Skin of body (tissue), 2 donors: Measurements from ENCODE around the gene WDR87. TPM values are rescaled to one million over a fixed set of nuclear protein-coding genes. Genes with fewer than 3 reads are reported as not detected.
"Not testable (repeated sequence)": the region's sequence is repeated elsewhere in the genome, so short reads cannot be mapped to it uniquely, and the experiment has no call there.

Source experiments
- DNase-seq: peaks from one replicate; lab custom pipeline; 2025; lab: John Stamatoyannopoulos, UW
- total RNA-seq: library from RNA; depleted of rRNA; stranded (reverse); fragments of >200 nt; gene quantifications from one replicate; pipeline ENCODE4 v1.2.3, GENCODE V29; 2014

WDR87 gene
- total RNA-seq, 1 donor from 2014 or later = not detected

DNA sequence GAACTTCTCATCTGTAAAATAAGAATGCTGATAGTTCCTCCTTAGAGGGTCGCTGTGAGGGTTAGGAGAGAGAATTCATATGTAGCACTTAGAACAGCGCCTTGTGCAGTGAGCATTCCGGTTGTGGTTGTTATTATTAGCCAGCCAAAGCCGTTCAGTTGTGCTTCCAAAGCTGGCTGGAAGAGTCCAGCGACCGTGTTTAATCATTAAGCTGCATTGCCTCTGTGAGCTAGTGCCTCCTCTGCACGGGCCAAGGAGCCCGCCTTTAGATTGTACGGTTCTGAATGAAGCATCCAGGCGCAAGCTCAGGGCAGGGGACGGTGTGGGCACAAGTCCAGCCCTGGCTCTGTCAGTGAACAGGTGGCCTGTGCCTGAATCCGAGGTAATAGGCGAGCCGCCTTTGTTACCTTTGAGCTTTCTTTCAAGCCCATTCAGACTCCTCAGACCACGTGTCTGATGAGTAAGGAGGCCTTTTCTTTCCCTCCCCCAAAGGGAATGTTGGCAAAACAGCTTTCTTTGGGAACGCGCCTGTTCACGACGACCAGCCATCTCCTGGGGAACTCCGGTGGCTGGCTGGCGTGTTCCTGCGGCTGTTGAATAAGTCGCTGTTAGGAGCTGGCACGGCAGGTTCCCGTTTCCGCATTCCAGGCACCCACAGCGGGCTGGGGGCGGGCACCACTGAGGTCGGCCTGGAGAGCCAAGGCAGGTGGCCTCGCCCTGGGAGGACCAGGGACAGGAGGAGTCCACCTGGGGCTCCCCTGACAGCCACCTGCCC is 25.7 kb upstream of the WDR87 start:
- peak; percentile 5 for DNase-seq

GRCh38 chr19:37930416-37930815 is 24.0 kb upstream of the WDR87 start:
- no peak for DNase-seq

GRCh38 chr19:37929355-37929923 is 23.0 kb upstream of the WDR87 start:
- no peak for DNase-seq

- no peak for DNase-seq
Observed at GRCh38 chr19:37928527-37929286, 22.3 kb upstream of the WDR87 start.

- DNase-seq = no peak
Observed at GRCh38 chr19:37926711-37927110, 20.3 kb upstream of the WDR87 start.

GRCh38 chr19:37926255-37926654 is 19.9 kb upstream of the WDR87 start:
- DNase-seq = no peak

DNA sequence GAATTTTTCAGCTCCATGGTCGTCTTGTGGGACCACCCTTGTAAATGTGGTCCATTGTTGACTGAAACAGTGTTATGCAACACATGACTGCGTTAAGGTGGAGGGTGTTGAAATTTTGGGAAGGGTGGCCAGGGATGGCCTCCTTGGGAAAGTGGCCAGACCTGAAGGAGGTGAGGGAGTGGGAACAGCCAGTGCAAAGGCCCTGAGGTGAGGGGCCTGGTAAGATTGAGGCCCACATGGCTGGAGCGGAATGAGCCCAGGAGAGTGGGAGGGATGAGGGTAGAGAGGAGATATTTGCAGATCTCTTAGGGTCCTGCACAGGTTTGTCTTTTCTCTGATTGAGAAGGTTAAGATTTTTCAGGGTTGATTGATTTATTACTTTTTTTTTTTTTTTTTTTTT is 18.8 kb upstream of the WDR87 start:
- DNase-seq = no peak

DNA sequence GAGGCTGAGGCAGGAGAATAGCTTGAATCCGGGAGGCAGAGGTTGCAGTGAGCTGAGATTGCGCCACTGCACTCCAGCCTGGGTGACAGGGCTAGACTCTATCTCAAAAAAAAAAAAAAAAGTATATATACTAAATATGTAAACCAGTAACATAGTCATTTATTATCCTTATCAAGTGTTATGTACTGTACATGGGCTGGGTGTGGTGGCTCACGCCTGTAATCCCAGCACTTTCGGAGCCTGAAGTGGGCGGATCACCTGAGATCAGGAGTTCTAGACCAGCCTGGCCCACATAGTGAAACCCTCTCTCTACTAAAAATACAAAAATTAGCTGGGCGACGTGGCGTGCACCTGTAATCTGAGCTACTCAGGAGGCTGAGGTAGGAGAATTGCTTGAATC is 18.2 kb upstream of the WDR87 start:
- not testable (repeated sequence) for DNase-seq

DNA sequence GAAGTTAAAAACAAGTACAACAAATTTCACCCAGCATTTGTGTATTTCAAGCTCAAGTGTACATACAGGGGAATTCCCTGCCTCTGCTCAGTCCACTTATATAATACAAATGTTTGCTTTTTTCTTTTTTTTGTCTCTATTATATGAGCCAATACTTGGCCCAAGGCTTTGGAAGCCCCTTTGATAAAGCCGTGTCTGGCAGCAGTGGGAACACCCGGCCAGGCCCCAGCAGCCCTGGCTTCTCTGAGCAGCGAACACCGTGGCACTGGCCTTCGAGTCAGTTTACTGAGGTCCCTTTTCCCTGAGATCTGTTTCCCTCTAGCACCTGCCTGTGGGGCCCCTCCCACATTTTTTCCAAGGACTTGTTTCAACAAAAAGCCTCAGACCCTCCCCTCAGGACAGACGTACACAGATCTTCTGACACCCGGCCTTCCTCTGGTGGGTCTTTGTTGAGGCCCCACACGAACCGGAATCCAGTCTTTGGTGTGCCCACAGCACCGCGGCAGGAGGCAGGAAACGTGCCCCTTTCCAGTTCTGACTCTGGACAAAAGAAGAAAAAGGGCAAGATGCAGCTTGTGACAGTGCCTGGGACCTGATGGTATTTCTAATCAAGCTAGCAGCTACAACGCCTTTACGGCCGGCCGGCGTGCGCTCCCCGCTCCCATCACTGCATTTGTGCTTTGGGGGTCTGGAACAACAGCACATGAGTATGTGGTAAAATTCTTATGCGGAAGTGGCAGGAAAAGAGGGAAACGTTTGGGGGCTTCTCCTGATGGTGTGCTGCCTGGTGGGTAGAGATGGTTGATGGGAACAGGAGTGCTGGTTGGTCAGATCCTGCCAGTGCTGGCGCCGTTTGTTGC is 14.4 kb upstream of the WDR87 start:
- no peak for DNase-seq

DNA sequence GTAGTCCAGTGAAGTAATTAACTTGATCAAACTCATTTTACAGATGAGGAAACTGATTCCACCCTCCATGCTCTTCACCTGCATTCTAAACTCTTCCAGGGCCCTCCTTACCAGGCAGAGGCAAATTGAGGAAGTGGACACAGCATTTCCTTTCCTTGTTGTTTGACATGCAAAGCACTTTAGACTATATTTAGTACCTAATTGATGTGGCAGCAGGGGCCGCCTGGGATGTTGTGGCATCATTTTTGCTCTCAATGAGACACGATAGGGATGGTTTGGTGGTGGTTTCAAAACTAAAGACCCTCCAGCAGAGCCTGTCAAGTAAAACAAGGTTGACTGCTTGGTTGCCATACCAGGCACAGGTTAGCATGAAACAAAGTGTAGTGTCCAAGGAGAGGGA is 8.5 kb upstream of the WDR87 start:
- DNase-seq = no peak

- no peak for DNase-seq
Observed at GRCh38 chr19:37909661-37910199, 3.3 kb upstream of the WDR87 start.

DNA sequence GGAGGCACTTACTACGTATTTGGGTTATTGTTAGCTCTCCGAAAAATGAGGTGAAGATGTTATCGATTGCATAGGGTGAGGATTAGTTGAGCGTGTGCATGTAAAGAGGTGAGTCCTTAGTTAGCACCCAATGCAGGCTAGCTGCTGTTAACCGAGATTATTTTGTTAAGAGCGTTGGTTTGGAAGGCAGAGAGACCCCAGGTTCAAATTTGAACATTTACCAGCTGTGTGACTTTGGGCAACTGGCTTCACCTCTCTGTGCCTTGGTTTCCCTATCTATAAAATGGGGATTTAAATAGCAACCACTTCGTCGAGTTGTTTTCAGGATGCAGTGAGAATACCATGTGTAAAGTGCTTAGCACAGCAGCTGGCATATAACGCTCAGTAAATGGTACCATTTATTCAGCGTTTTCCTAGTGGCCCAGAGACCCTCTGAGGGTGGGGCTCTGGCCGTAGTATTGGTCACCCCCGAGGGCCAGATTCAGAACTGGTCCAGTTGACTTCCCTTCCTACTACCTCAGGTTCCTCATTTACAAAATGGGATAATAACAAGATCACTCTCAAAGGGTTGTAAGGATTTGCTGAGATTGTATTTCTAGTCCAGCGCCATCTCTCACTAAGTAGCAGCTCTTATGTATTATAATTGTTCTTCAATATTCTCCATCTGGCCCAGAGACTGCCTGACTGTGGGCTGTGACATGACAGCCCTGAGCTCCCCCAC is 1.5 kb upstream of the WDR87 start:
- DNase-seq = no peak

DNA sequence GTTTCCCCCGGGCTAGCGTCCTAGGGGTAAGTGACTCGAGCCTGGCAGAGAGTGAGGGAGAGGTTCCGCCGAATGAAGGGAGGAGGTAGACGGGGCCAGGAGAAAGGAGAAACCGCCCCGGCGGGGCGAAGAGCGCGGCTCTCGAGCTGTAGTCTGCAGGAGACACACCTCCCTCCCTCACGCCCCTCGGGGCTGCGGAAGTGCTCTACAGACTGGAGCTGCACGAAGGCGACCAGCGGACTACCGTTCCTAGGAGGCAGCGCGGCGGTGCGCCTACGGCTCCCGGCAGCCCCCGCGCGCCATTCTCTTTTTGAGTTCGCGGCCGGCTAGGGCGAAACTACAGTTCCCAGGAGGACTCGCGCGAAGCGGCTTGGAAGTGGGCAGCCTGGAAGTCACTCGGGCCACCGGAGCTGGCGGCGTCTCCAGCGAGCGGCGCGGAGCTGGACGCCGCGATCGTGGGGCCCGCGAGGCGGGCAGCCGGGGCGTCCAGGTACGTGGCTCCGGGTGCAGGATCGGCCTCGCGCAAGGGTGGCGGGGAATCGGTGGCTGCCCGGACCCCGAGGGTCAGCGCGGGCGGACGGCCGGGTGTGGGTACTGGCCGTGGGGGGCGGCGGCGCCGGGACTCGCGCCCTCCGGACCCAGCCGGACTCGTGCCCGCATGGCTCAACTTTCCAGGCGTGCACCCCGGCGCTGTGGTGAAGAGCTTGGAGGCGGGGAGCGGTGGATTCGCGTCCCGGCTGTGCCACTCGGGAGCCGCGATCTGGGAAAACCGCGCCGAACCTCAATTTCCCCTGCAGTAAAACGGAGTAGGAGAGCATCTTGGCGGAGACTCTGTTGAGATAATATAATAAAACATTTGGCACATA is 708 bp upstream of the WDR87 start, which contains the start of gene SIPA1L3:
Gene SIPA1L3 (plus strand): TSS at position 340 of the 866 bp plus-strand sequence. CDS start 174,358 bp downstream, outside the sequence.
- peak; percentile 94 for DNase-seq

DNA sequence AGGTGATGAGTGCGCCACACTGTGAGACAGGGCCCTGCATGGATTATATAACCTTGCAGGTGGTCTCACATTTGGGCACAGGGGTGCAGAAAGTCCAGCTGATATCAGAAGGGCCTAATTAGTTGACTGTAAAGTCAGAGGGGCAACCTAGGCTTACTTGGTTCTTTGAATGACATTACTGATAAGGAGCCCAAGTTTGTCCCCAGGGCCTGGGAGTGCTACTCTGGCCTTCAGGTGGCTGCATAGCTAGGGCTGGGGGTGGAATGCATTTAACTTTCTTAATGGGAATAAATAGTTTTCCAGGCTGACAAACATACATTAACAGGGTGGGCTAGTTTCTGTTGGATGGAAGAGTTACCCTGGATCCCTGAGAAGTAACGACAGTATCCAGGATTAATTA is 3.3 kb downstream of the WDR87 start:
- no peak for DNase-seq

GRCh38 chr19:37902668-37903067 is 3.7 kb downstream of the WDR87 start:
- DNase-seq = peak; percentile 13

DNA sequence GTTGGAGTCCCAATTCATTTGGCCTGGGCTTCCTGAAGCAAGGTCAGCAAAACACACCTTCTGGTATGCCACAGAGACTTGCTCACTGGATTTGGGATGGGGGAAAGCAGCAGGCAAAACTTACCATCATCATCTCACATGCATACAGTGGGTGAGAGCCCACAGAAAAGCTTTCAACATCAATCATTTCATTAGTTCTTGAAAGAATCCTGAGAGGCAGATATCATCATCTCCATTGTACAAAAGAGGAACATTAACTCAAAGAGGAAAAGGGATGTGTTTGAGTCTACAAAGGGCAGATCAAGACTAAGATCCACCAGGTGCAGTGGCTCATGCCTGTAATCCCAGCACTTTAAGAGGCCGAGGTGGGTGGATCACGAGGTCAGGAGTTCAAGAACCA is 6.4 kb downstream of the WDR87 start:
- no peak for DNase-seq

- no peak for DNase-seq
Observed at GRCh38 chr19:37899453-37899852, 6.9 kb downstream of the WDR87 start.

- no peak for DNase-seq
Observed at GRCh38 chr19:37896180-37896579, 10.2 kb downstream of the WDR87 start.

DNA sequence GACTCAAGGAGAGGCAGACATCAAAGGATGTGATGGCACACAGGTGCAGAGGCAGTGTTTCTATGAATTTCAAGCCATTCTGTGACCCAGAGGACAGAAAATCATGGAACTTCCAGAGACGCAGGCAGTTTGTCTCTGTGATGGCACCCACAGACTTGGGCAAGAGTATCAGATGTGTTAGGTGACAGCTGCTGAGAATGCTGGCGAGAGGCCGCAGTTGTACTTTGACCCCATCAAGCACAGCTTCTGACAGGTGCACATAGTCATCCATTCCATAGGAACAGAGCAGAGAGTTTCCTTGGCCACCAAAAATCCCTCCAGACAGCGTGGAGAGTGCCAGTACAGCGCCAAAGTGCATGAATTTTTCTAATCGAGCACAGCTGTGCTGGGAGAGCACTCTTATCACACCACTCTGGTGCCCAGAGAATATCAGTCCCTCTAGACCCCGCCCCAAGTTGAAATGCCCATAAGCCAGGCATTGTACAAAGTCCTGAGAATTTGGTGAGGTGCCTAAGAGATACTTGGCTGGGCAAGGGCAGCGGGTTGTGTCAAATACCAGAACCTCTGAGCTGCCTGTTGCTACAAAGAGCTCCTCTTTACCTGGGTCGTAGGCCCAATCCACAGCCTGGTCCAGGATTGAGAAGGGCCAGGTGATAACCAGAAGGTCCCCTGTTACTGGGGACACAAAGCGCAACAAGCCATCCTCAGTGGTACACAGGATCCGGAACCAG is 12.4 kb downstream of the WDR87 start:
- DNase-seq = no peak
